Measurements from ENCODE around the gene C7.
A peak's percentile ranks its signal among the peaks of the same experiment; 100 is the strongest.
"Not testable (repeated sequence)": the region's sequence is repeated elsewhere in the genome, so short reads cannot be mapped to it uniquely, and the experiment has no call there.

Gene C7

DNA sequence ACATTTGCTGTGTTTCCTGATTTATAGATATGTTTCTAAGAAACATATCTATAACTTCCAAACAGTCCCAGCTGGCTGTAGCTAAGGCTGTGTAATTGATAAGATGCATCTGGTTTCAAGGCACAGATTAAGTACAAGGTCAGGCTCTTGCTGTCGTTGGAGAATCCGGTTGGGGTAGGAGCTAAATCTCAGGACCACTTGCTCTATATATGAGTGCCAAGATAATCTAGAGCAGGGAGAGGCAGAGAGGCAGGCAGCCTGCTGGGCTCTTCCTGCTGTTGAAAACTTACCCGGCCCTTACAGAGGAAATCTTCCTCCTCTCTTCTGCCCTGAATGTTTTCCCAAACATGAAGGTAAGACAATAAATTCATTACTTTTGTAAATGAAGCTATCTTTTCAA lies at the start of gene C7:
TSS of gene C7 (plus strand) at position 234 of the 400 bp plus-strand sequence. CDS start at position 348, 114 bp downstream.
- no peak for DNase-seq

DNA sequence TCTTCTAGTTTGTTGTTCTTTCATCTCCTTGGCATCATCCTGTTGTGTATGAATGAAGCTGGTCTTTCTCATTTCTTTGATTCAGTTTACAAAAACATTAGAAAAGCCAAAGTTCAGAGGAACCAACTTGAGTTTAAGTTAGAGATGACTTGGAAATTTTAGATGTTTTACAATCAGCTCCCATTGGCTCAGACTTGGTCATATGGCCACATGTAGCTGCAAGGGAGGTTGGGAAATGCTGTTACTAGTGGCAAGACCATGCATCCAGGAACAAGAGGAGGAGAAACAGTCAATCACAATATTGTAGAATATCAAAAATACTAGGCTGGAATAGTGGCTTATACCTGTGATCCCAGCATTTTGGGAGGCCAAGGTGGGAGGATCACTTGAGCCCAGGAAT lies 48.6 kb upstream of the C7 start:
- no peak for DNase-seq

DNA sequence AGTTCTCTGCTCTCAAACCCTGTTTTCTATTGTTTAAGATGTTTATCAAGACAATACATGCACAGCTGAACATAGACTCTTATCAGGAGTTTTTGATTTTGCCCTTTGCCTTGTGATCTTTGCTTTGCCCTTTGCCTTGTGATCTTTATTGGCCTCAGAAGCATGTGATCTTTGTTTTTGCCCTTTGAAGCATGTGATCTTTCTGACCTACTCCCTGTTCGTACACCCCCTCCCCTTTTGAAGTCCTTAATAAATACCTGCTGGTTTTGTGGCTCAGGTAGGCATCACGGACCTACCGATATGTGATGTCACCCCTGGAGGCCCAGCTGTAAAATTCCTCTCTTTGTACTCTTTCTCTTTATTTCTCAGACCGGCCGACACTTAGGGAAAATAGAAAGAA lies 44.3 kb upstream of the C7 start:
- not testable (repeated sequence) for DNase-seq

DNA sequence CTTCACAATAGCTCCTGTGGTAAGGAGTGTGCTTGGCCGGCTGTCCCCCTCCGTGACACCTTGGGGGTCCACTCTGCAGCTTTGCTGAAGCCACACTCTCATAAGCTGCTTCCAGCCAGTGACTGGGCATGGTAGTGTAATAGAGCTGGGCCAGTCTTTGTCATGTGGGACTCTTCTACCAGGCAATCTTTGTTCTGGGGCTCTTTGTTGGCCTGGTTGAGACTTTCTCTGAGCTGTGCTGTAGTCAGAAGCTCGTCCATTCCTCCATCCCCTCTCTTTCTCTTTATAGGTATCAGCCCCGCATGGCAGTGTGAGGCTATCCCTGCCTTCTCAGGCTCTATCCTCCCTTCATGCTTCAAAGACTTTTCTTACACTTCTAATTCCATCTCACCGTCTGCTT lies 42.5 kb upstream of the C7 start:
- DNase-seq, result no peak

DNA sequence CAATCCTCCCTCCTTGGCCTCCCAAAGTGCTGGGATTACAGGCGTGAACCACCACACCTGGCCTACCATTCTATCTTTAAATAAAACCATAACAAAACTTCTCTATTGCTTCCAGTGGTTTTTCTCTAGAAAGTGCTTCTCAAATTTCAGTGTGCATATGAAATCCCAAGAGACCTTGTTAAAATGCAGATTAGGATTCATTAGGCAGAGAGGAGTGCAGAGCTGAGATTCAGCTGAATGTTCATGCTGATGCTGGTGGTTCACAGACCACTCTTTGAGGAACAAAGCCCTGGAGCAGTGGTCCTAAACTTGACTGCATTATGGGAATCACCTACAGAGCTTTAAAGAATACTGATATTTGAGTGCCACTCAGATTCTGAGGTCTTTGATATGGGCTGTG lies 39.9 kb upstream of the C7 start:
- DNase-seq, result no peak

DNA sequence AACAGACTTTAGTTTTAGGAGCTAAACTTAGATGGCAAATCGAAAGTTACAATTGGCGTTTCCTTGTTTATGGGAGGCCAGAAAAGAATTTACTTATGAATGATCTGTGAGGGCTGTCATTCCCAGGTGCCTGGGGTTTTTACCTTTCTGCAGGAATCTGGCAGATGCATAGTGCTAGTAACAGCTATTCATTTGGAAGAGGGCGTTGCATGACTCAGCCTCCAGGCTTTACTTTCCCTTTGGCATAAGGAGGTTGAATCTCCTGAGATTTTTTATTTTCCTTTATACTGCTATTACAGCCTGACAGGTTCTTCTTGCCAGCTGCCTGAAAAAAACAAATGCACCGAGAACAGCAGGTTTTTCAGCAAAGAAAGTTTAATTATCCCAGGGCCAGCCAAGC lies 38.1 kb upstream of the C7 start:
- DNase-seq, result peak; percentile 13

DNA sequence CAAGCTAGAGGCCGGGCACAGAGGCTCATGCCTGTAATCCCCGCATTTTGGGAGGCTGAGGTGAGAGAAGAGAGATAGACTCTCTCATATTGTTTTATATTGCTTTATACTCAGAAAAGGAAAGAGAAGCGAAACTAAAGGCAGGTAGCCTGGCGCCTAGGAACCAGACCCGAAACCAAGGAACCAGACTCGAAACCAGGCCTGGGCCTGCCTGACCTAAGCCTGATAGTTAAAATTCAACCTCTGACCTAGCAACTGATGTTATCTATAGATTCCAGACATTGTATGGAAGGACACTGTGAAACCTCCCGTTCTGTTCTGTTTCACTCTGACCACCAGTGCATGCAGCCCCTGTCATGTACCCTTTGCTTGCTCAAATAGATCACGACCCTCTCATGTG lies 37.0 kb upstream of the C7 start:
- DNase-seq, result not testable (repeated sequence)

DNA sequence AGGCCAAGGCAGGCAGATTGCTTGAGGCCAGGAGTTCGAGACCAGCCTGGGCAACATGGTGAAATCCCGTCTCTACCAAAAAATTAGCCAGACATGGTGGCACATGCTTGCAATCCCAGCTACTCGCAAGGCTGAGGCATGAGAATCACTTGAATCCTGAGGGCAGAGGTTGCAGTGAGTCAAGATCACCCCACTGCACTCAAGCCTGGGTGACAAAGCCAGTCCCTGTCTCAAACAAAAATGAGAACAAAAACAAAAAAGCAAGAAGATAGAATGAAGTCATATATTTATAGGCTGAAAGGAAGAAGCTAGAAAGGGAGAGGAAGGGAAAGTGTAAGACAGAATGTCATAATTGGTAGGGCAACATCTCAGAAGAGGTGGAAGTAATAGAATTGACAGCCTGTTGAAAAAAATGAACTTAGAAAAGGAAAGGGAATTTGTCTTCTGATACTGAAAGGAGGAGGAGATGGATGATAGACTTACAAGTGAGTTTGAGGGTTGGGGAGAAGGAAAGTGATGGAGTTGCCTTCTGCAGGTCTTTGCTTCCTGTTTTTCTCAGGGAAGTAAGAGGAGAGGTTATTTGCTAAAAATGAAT lies 35.9 kb upstream of the C7 start:
- DNase-seq, result peak; percentile 7

DNA sequence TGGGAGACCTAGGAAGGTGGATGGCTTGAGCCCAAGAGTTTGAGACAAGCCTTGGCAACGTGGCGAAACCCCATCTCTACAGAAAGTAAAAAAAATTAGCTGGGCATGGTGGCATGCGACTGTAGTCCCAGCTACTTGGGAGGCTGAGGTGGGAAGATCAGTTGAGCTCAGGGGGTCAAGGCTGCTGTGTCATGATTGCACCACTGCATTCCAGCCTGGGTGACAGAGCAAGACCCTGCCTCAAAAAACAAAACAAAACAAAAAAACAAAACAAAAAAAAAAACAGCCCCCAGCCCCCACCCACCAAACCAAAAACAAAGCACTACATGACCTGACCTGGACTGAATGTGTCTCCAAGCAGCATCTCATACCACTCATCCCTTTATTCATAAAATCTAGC lies 33.3 kb upstream of the C7 start:
- DNase-seq, result no peak

DNA sequence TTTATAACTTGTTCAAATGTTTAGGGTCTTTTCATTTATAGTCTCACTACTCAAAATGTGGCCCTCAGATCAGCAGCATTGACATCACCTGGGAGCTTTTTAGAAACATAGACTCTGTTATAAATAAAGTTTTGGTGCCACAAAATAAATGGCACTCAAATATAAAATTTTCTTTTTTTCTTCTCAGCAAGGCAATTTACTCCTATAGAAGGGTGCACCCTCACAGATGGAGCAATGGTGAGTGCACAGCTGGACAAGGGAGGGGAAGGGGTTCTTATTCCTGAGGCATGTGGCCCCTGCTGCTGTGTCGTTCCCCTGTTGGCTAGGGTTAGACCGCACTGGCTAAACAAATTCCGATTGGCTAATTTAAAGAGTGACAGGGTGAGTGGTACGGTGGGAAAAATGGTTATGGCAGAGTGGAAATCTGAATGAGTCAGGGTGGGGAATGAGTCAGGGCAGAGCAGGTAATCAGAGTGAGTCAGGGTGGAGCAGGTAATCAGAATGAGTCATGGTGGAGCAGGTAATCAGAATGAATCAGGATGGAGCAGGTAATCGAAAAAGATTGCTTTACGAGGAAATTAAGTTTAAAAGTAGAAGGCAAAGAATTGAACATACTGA lies 31.8 kb upstream of the C7 start:
- DNase-seq, result no peak

DNA sequence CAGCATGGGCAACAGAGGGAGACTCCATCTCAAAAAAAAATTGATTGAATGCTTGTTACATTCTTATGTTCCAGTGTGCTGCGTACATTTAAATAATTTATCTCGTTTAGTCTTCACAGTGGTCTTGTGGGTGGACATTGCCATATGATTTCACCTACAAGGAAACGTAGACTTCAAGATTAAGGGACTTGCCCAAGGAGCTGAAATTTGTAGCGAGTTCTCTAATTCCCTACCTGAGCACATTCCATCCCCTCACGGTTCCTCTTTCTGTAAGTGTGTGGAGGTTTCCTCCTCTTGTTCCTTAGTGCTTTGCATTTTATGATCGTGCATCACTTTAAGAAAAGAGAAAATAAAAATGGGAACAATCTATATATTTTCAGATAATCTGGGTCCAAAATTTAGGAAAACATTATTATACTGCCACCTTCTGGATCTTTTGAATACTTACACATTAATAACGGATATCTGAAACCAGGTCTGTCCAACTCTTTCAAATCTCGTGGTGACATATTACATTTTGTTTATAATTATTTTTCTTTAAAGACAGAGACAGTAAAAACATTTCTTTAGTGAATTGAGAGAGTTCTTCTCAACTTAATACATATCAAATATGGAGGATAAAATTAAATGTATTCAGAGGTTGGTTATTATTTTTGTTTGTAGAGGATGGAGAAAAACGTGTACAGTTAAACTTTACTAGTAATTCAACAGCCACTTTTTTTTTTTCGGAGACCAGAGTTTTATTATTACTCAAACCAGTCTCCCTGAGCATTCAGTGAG lies 29.9 kb upstream of the C7 start:
- peak; percentile 31 for DNase-seq

DNA sequence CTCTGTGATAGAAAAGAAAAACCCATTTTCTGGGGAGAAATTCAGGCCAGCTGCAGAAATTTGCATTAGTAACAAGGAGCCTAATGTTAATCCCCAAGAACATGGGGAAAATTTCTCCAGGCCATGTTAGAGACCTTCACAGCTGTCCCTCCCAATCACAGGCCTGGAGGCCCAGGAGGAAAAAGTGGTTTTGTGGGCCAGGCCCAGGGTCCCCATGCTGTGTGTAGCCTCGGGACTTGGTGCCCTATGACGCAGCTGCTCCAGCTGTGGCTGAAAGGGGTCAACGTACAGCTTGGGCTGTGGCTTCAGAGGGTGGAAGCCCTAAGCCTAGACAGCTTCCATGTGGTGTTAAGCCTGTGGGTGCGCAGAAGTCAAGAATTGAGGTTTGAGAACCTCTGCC lies 27.0 kb upstream of the C7 start:
- no peak for DNase-seq

DNA sequence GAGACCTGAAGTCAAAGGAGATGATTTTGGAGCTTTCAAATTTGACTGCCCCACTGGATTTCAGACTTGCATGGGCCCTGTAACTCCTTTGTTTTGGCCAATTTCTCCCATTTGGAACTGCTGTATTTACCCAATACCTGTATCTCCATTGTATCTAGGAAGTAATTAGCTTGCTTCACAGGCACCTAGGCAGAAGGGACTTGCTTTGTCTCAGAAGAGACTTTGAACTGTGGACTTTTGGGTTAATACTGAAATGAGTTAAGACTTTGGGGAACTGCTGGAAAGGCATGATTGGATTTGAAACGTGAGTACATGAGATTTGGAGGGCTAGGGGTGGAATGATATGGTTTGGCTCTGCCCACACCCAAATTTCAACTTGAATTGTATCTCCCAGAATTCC lies 26.2 kb upstream of the C7 start:
- not testable (repeated sequence) for DNase-seq

DNA sequence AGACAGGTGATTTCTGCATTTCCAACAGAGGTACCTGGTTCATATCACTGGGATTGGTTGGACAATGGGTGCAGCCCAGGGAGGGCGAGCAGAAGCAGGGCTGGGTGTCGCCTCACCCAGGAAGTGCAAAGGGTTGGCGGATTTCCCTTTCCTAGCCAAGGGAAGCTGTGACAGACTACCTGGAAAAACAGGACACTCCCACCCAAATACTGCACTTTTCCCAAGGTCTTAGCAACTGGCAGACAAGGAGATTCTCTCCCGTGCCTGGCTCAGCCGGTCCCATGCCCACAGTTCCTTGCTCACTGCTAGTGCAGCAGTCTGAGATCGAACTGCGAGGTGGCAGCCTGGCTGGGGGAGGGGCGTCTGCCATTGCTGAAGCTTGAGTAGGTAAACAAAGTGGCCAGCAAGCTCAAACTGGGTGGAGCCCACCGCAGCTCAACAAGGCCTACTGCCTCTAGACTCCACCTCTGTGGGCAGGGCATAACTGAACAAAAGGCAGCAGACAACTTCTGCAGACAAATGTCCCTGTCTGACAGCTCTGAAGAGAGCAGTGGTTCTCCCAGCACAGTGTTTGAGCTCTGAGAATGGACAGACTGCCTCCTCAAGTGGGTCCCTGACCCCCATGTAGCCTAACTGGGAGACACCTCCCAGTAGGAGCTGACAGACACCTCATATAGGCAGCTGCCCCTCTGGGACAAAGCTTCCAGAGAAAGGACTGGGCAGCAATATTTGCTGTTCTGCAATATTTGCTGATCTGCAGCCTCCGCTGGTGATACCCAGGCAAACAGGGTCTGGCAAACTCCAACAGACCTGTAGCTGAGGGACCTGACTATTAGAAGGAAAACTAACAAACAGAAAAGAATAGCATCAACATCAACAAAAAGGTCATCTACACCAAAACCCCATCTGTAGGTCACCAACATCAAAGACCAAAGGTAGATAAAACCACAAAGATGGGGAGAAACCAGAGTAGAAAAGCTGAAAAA lies 13.6 kb upstream of the C7 start:
- DNase-seq, result not testable (repeated sequence)

DNA sequence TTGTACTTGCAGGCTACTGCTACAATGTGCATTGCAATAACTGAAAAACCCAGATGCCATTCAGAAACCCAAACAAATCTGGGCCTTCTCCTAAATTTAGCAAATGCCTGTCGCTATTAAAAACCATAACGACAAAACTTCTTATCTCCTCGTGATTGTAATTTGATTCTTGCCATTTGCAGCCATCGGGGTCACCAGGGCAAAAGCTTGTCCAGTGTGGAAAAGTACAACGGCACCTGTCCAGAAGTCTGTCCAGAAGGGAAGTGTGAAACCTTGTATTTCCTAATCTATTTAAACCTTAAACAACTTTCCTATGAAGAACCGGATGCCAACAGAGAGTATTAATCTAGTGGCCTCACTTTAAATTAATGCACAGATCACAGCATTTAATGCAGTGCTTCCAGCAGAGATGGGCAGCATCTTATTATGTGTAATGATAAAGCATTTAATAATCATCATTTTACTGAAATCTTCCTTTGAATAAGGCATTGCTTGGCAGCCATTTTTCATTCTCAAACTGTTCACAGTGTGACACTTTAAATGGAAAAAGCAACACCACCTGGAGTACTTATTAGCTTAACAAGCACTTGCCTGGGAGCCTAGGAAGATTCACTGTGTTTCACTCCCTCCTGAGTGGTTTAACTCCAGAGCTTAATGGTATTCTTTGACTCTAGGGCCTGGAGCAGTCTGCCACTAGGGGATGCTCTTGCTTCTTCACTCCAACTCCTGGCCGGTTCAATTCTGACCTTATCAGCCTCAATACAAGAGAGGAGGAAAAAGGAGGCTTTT lies 4.9 kb upstream of the C7 start:
- DNase-seq, result peak; percentile 71

DNA sequence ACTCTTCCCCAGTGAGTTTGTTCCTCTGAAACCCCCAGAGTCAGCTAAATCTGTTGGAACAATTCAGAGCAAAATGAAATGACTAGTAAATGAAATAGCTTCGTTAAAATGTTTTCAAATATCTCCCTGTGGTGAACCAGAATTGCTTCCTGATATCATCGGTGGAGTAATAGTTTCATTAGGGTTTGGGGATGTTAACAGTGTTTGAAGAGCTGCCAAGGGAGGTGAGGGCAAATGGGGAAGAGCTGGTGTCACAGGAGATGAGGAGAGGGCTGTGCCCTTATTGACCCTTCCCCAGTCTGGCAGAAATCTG lies 4.3 kb upstream of the C7 start:
- no peak for DNase-seq

DNA sequence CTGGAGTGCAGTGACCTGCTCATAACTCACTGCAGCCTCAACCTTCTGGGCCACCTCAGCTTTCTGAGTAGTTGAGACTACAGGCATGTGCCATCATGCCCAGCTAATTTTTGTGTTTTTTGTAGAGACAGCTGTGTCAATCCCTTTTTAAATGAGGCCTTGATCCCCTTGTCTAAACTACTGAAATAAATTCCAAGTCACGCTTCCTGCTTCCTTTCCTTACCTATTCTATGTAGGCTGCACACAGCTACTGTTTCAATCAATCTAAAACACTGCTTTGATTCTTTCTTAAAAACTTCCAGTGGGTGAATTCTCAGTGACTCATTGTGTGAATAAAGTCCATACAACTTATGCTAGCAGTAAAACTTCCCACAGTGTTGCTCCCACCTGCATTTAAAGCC lies 2.9 kb upstream of the C7 start:
- no peak for DNase-seq

DNA sequence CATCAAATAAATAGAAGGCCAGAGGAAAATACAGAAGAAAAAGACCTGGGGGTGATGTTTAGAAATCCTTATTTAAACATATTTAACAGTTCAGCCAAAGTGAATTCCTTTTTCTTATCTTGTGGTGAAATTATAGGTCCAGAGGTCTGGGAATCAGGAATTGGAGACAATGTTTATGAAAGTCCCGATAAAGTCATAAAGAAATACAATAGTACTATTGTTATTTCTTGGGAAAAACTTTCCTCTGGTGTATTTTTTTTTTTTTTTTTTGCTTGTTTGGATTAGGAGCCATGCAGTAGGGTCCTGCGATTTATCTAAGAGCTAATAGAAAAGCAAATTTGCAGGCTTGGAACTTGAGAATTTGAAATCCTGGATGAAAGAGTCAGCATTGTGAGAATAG lies 426 bp downstream of the C7 start:
- DNase-seq, result no peak

DNA sequence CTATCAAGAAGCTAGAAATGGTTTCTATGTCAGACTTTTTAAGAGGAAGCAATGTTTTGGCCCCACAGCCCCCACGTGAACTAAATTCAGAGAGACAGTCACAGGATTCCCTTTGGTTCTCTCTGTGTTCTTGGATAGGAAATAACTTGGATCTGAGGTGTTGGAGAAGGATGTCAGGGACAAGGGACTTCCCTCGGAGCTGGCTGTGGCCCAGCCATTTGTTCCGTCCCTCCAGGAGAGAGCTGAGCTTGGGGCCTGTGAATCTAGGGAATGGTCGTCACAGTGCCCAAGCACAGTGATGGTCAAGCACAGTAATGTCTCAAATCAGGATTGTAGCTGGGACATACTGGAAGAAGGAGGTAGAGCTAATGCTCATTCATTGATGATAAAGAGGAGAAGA lies 2.0 kb downstream of the C7 start:
- DNase-seq, result no peak

DNA sequence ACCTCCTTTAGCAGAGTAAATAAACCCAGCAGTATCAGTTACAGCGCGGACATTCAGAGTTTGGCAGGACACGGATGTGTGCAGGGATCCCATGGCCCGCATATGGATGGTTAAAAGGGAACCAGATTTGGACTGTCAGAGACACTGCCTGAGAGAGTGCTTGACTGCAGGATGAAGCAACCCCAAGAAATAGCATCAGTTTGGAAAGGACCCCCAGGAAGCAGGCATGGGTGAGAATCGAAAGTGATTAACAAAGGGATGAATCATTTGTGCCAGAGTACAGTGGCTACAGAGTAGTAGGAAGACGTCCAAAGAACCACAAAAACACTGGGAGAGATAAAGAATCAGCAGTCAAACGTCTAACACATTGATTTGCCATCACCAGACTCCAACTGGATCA lies 5.5 kb downstream of the C7 start:
- peak; percentile 53 for DNase-seq

DNA sequence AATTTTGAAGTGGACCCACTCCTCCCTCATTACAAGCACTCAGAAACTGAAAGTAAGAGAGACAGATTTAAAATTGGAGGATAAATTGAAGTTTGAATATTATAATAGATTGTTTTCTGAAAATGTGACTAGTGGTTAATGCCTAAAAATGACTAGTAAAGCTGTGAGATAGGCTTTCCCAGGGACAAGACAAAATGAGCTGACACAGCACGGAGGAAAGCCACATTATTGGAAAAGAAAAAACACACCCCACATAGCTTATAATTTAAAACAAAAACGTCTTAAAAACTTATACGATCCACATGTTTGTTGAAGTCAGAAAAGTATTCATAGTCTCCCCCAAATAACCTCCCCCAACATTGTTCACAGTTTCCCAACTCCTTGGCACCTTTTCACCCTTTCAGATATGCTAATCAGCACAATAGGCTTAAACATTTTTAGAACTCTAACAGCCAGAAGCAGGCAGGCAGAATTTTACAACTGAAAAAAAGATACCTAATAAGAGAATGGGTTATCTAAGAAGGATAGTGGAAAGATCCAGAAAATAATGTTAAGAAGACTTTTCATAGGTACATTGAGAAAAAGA lies 6.1 kb downstream of the C7 start:
- no peak for DNase-seq

DNA sequence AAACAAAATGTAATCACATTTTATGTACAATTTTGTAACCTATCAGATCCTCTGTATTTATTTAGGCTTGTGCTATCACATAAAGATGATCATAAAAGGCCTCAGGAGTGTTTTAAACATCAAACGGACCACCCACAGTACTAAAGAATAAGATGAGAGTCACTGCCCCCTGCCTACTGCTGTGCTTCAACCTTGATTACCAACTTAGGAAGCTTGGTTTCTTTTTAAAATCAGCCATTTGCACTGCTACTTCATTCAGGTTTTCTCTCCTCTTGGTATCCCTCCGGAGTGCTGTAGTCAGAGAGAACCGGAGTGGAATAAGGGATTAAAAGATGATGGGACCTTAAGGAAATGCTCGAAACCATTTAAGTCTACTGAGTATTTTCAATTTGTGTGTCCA lies 6.9 kb downstream of the C7 start:
- no peak for DNase-seq

All from EL (cell line).